ENCODE data around the gene IRX4.

IRX4 gene

DNA sequence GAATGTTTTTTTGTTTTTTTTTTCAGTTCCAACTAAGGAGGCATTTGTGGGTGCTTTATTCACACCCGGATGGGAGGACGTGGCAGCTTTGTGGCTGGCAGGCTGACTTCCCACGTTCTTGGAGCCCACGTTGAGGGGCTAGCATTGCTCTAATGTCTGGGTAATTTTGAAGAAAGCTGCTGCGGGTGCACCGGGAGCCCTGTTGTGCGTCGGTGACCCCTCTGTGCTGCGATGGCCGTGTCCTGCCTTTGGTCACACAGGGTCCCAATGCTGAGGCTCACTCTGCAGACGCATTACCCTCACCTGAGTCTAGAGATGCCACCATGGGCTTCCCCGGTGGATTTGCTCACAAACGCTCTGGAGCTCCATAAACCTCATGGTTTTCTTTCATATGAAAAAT lies 47.3 kb downstream of the IRX4 start:
- DNase-seq = no peak

GRCh38 chr5:1834721-1835429 lies 47.9 kb downstream of the IRX4 start:
- DNase-seq = no peak

DNA sequence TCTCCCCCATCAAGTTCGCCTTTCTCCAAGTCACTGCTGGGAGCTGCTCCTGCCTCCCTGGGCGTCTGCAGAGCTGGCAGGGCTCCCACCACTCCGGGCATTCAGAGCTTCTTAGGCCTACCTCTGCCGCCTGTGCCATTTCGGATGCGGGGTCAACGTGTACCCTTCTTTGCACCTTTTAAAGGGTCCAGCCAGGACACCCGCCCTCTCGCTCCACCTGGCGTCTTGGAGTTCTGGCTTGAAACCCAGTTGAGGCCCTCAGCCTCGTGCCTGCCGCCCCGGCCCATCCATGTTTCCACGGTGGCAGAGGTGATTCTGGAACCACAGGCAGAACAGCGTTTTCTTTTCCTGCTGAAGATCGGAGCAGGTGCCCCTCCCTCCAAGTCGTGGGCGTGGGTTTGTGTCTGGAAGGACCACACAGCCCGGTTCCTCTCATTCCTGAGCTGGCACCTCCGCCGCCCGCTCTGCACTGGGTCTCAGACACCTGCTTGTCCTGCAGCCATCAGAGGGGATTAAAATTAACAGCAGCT lies 48.6 kb downstream of the IRX4 start:
- no peak for DNase-seq

DNA sequence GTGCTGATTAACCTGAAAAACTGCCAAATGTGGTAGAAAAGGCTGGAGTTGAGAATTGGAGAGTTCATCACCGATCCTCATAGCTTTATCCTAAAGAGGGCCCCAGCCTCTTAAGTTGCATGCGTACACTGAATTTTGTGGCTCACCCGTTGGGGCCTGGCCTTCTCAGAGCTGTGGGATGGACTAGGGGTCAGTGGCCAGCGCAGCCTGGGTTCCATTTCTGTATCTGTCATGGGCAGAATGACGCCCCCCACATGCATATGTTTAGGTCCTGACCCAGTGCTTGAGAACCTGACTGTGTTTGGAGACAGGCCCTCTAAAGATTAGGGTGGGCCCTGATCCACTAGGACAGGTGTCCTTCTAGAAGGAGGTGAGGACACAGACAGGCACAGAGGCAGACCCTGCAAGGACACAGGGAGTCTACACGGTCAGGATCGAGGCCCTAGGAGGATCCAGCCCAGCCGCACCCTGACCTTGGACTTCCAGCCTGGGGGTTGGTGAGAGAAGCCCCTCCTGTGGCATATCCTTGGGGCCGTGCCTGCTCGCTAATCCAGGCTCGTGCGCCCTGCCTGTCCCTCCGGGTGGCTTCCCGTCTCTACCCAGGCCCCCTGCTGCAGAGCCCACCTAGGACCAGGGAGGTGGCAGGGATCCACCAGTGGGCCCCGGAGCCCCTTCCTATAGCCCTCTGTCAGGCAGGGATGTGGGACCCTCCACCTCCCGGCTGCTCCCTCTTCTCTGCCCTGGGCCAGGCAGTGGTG lies 49.3 kb downstream of the IRX4 start:
- DNase-seq = no peak

GRCh38 chr5:1832511-1833250 lies 50.0 kb downstream of the IRX4 start:
- no peak for DNase-seq

- no peak for DNase-seq
These were observed 50.9 kb downstream of the IRX4 start for GRCh38 chr5:1831677-1832313.

GRCh38 chr5:1831257-1831656 lies 51.5 kb downstream of the IRX4 start:
- DNase-seq = no peak

- no peak for DNase-seq
These were observed 52.0 kb downstream of the IRX4 start for GRCh38 chr5:1830571-1831228.

DNA sequence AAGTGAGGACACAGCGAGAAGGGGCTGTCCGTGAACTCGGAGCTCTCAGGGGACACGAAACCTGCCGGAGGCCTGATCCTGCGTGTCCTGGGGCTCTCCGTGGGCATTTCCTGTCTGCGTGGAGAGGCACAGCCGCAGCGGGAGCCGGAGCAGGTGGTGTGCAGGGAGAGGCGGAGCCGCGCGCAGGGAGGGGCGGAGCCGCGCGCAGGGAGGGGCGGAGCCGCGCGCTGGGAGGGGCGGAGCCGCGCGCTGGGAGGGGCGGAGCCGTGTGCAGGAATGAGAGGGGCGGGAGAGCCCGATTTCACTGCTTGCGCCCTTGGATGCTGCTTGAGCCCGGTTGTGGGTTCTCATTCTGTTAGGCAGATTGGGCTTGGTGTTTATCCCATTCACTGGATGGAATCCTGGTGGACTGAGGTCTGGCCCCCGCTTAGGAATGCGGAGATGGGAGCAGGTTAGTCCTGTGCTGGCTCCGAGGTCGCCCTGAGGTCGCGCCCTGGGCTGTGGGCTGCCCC lies 54.8 kb downstream of the IRX4 start:
- no peak for DNase-seq

Data from NCI-H1048 (cell line).